Panc1 (cell line): ENCODE data around the gene MEOX2.

ENCODE experiments used
- CTCF ChIP-seq: fragments of 450-650 bp; IDR thresholded peaks from 2 replicates; pipeline ENCODE4 v1.5.1; 2017; ENCODE audit warnings: mild to moderate bottlenecking
- POLR2AphosphoS5 ChIP-seq: IDR thresholded peaks from 2 replicates; pipeline ENCODE4 v1.6.1; 2012; ENCODE audit warnings: mild to moderate bottlenecking, low read depth, low read length, moderate library complexity
- TCF7L2 ChIP-seq: IDR thresholded peaks from 2 replicates; pipeline ENCODE4 v1.6.1; 2011; ENCODE audit warnings: mild to moderate bottlenecking, low read depth, low read length, inconsistent platforms

- no peak for TF ChIP-seq CTCF
- TF ChIP-seq POLR2AphosphoS5 = no peak
- TF ChIP-seq TCF7L2 = no peak
Measured at GRCh38 chr7:15682751-15683245, 3.7 kb downstream of the MEOX2 start.
